Spleen (tissue), 11 donors: ENCODE measurements around the gene STPG1. TPM values are rescaled to one million over a fixed set of nuclear protein-coding genes. Genes with fewer than 3 reads are reported as not detected.

Source experiments
- DNase-seq: peaks from one replicate; pipeline ENCODE4 v3.0.0-alpha.2; 2020
- H3K27ac ChIP-seq, 8 donors: fragments of 200-600 bp; sonication (generic) in 7 of 8; 1 replicate in 4 of 8; 2 replicates in 4 of 8; pipeline versions ENCODE4 v1.5.0 to v1.8.0; 2016 to 2021; ENCODE audit warnings: inconsistent platforms in 4 of 8, mild to moderate bottlenecking in 4 of 8, moderate library complexity in 1 of 8
- H3K27me3 ChIP-seq, 7 donors: fragments of 200-600 bp; sonication (generic) in 6 of 7; replicated peaks in 1 of 7; 1 replicate in 4 of 7; 2 replicates in 3 of 7; pipeline versions ENCODE4 v1.5.0 to v1.8.0; 2016 to 2021; ENCODE audit warnings: inconsistent platforms in 3 of 7, mild to moderate bottlenecking in 1 of 7
- H3K36me3 ChIP-seq, 6 donors: fragments of 200-600 bp; sonication (generic) in 5 of 6; 1 replicate in 4 of 6; 2 replicates in 2 of 6; pipeline versions ENCODE4 v1.5.0 to v1.8.0; 2016 to 2021; ENCODE audit warnings: inconsistent platforms in 2 of 6
- H3K4me1 ChIP-seq, 6 donors: fragments of 200-600 bp; sonication (generic) in 5 of 6; 1 replicate in 3 of 6; 2 replicates in 3 of 6; pipeline versions ENCODE4 v1.5.0 to v1.8.0; 2016 to 2021; ENCODE audit warnings: inconsistent platforms in 3 of 6
- H3K4me3 ChIP-seq, 8 donors: fragments of 200-600 bp; sonication (generic) in 7 of 8; 1 replicate in 4 of 8; 2 replicates in 4 of 8; pipeline versions ENCODE4 v1.5.0 to v1.8.0; 2016 to 2021; ENCODE audit warnings: inconsistent platforms in 4 of 8, mild to moderate bottlenecking in 4 of 8, moderate library complexity in 2 of 8
- H3K9me3 ChIP-seq, 8 donors: fragments of 200-600 bp; sonication (generic) in 7 of 8; 1 replicate in 4 of 8; 2 replicates in 4 of 8; pipeline versions ENCODE4 v1.5.0 to v1.8.0; 2016 to 2021; ENCODE audit warnings: inconsistent platforms in 4 of 8
- CTCF ChIP-seq, 11 experiments: fragments of 200-600 bp in 7 of 11; fragments of 450-650 bp in 4 of 11; sonication (generic) in 4 of 11; IDR thresholded peaks in 8 of 11; conservative IDR thresholded peaks in 3 of 11; 1 replicate in 7 of 11; 2 replicates in 4 of 11; pipeline versions ENCODE4 v1.4.0 to v1.8.0; 2016 to 2021; ENCODE audit warnings: antibody characterized with exemption in 11 of 11, inconsistent platforms in 4 of 11, mild to moderate bottlenecking in 1 of 11
- POLR2A ChIP-seq, 3 donors: fragments of 450-650 bp; IDR thresholded peaks; one replicate each; pipeline ENCODE4 v1.5.1; 2017; ENCODE audit warnings: antibody characterized with exemption in 3 of 3, mild to moderate bottlenecking in 1 of 3
- POLR2AphosphoS5 ChIP-seq, 3 donors: sonication (generic); formaldehyde crosslinking; IDR thresholded peaks; one replicate each; pipeline ENCODE4 v1.5.1; 2017; ENCODE audit warnings: antibody characterized with exemption in 3 of 3
- WGBS, 5 donors: extraction: QIAGEN DNeasy Blood & Tissue Kit in 3 of 5; methylation state at CpG; one replicate each; pipeline versions ENCODE4 v1.1.5 to v1.1.7; 2013 to 2018; 5-methylcytosine and 5-hydroxymethylcytosine counted together
- intact Hi-C: fragments of 100-400 bp; cut with DNase I; formaldehyde crosslinking; loops from one replicate; pipeline ENCODE4 v1.15.0; 2023; ENCODE audit warnings: low total_unique reads
- polyA plus RNA-seq, 3 donors: library from polyadenylated mRNA; stranded (reverse); fragments of 200-250 nt; gene quantifications; one replicate each; pipeline ENCODE4 v1.2.1, GENCODE V29; 2013
- total RNA-seq, 7 donors: library from RNA; depleted of rRNA in 3 of 7; stranded (reverse); fragments of >200 nt in 3 of 7; fragmentation: NEBNext Ultra II Directional in 4 of 7; extraction: Animal tissue kit (Norgen Biotek cat#: 25700) in 4 of 7; gene quantifications; one replicate each; pipeline versions ENCODE4 v1.1.0 to v1.2.1, GENCODE V29; 2016 to 2021
- donor health status: healthy with polysubstance abuse.
- donor health status: DM: no; HTN: no; CAD: no; lungs with moderate emphysema.
- donor health status: DM: no; HTN: no; CAD: no.
- donor health status: Bipolar disorder and iron deficiency.
- donor health status: healthy.
- donor health status: DM: no; HTN: no; CAD: no.
- donor health status: DM: yes; HTN: yes; CAD: no.

Gene STPG1
- total and polyA plus RNA-seq, 10 donors, result 1.5 to 5.8 (median 3.7) TPM

DNA sequence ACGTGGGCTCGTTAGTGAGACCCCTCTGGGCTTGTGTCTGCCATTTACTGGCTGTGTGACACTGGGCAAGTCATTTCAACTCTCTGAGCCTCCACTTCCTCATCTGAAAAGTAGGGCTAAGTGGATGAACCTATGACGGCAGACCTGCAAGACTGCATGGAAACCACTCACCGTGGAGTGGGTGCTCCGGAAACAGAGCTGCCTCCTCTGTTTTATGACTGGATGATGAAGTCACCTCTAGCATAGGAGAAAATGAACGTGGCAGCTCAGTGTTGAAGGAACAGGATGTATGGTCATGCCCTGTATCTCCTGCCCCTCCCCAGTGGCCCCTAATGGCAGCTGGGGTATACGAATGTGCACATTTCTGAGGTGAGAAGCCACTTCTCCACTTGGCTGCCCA, 40.5 kb downstream of the STPG1 start:
- H3K4me1 ChIP-seq, result peaks cover 0 to 8% (median 0%) of the 10 kb centered on the region in 6 donors
- 58 to 71% (median 66%) methylated on average over 6 to 7 of the region's 7 CpGs for WGBS, 5 donors
- no peak for TF ChIP-seq POLR2A (IDR thresholded peaks at IDR 0.05)
- TF ChIP-seq POLR2AphosphoS5 (IDR thresholded peaks at IDR 0.05), result peak in 1 of 3 donors; percentile 39
- H3K9me3 ChIP-seq, result no peaks in the 10 kb centered on the region
- H3K27me3 ChIP-seq, result no peaks in the 10 kb centered on the region
- H3K4me3 ChIP-seq, result no peak overlapping the region
- H3K36me3 ChIP-seq, result peaks cover 0 to 23% (median 2%) of the 10 kb centered on the region in 6 donors
- peak; percentile 81 for DNase-seq
- intact Hi-C loops, result no loop called here
- H3K27ac ChIP-seq, result peak overlapping the region in 6 of 8 donors; percentile 22 to 76 (median 55)

GRCh38 chr1:24369801-24370200, 43.8 kb downstream of the STPG1 start:
- Histone ChIP-seq H3K9me3 (no peaks in the 10 kb centered on the region), H3K27me3 (no peaks in the 10 kb centered on the region), H3K27ac (no peak overlapping the region), H3K36me3 (peaks cover 0 to 43% (median 3%) of the 10 kb centered on the region in 6 donors), H3K4me1 (peaks cover 0 to 8% (median 0%) of the 10 kb centered on the region in 6 donors), H3K4me3 (no peak overlapping the region)
- intact Hi-C loops, result no loop called here
- DNase-seq, result no peak
- 96 to 98% (median 97%) methylated on average over 4 of the region's 4 CpGs for WGBS, 5 donors
- TF ChIP-seq POLR2A (IDR thresholded peaks at IDR 0.05) (no peak), POLR2AphosphoS5 (IDR thresholded peaks at IDR 0.05) (no peak), CTCF (IDR thresholded peaks at IDR 0.05 in 8 of 11, conservative IDR thresholded peaks at IDR 0.05 in 3 of 11) (no peak)

DNA sequence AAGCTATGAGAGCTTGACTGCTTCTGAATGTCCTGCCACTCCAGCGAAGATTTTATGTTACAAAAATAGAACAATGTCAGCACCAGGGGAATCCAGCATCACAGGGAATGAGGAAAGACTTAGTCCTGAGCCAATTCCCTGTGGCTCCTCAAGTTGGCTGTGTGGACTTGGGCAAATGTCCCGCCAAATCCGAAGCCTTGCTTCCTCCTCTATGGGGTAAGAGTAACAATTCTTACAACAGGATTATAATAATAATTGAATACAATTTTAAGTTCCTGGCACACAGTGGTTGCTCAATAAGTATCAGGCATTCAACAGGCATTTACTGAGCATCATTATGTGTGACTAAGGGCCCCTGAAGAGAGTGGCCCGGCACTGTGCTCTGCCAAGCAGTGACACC, 44.4 kb downstream of the STPG1 start:
- Histone ChIP-seq H3K36me3 (peaks cover 0 to 43% (median 3%) of the 10 kb centered on the region in 6 donors), H3K9me3 (no peaks in the 10 kb centered on the region), H3K4me3 (no peak overlapping the region), H3K27ac (no peak overlapping the region), H3K27me3 (no peaks in the 10 kb centered on the region), H3K4me1 (peaks cover 0 to 8% (median 0%) of the 10 kb centered on the region in 6 donors)
- intact Hi-C loops, result no loop called here
- WGBS, 5 donors, result 92 to 97% (median 96%) methylated on average over 4 of the region's 4 CpGs
- TF ChIP-seq CTCF (IDR thresholded peaks at IDR 0.05 in 8 of 11, conservative IDR thresholded peaks at IDR 0.05 in 3 of 11) (no peak), POLR2AphosphoS5 (IDR thresholded peaks at IDR 0.05) (no peak), POLR2A (IDR thresholded peaks at IDR 0.05) (no peak)
- DNase-seq, result no peak

- Histone ChIP-seq H3K4me1 (no peaks in the 10 kb centered on the region), H3K9me3 (no peaks in the 10 kb centered on the region), H3K27ac (no peak overlapping the region), H3K36me3 (peaks cover 0 to 43% (median 3%) of the 10 kb centered on the region in 6 donors), H3K4me3 (no peak overlapping the region), H3K27me3 (no peaks in the 10 kb centered on the region)
- TF ChIP-seq POLR2AphosphoS5 (IDR thresholded peaks at IDR 0.05) (no peak), CTCF (IDR thresholded peaks at IDR 0.05 in 8 of 11, conservative IDR thresholded peaks at IDR 0.05 in 3 of 11) (no peak)
- no peak for DNase-seq
- 94 to 98% (median 97%) methylated on average over 9 of the region's 9 CpGs for WGBS, 5 donors
- intact Hi-C loops, result no loop called here
Measured at GRCh38 chr1:24366707-24367106, 46.9 kb downstream of the STPG1 start.
